Measurements from ENCODE around the gene EPB41L2.

The EPB41L2 gene

GRCh38 chr6:130913120-130913519 lies 149.9 kb downstream of the EPB41L2 start:
- H3K4me1 ChIP-seq (ENCODE audit: control insufficient read depth, insufficient read depth, low read length), result peaks cover 10% of the 10 kb centered on the region
- H3K4me3 ChIP-seq (ENCODE audit: low read length), result no peak overlapping the region
- no peak overlapping the region for H3K4me2 ChIP-seq (ENCODE audit: low read length)
- H3K27me3 ChIP-seq (ENCODE audit: control insufficient read depth, insufficient read depth, low read length), result no peaks in the 10 kb centered on the region
- H3K9me3 ChIP-seq (replicated peaks; ENCODE audit: low read length), result no peaks in the 10 kb centered on the region
- H3K36me3 ChIP-seq (ENCODE audit: insufficient read depth, low read length), result no peaks in the 10 kb centered on the region
- no peak overlapping the region for H3K9ac ChIP-seq (ENCODE audit: low read depth, low read length)

GRCh38 chr6:130912434-130912833 lies 150.6 kb downstream of the EPB41L2 start:
- Histone ChIP-seq H3K4me1 (ENCODE audit: control insufficient read depth, insufficient read depth, low read length) (peaks cover 12% of the 10 kb centered on the region), H3K27me3 (ENCODE audit: control insufficient read depth, insufficient read depth, low read length) (no peaks in the 10 kb centered on the region), H3K4me3 (ENCODE audit: low read length) (no peak overlapping the region), H3K36me3 (ENCODE audit: insufficient read depth, low read length) (no peaks in the 10 kb centered on the region), H3K9me3 (replicated peaks; ENCODE audit: low read length) (no peaks in the 10 kb centered on the region), H3K9ac (ENCODE audit: low read depth, low read length) (no peak overlapping the region), H3K4me2 (ENCODE audit: low read length) (no peak overlapping the region)

GRCh38 chr6:130908958-130909357 lies 154.1 kb downstream of the EPB41L2 start:
- Histone ChIP-seq H3K4me2 (ENCODE audit: low read length) (no peak overlapping the region), H3K36me3 (ENCODE audit: insufficient read depth, low read length) (no peaks in the 10 kb centered on the region), H3K9me3 (replicated peaks; ENCODE audit: low read length) (no peaks in the 10 kb centered on the region), H3K27me3 (ENCODE audit: control insufficient read depth, insufficient read depth, low read length) (no peaks in the 10 kb centered on the region), H3K4me3 (ENCODE audit: low read length) (no peak overlapping the region), H3K9ac (ENCODE audit: low read depth, low read length) (no peak overlapping the region), H3K4me1 (ENCODE audit: control insufficient read depth, insufficient read depth, low read length) (peaks cover 28% of the 10 kb centered on the region)

- H3K27me3 ChIP-seq (ENCODE audit: control insufficient read depth, insufficient read depth, low read length), result no peaks in the 10 kb centered on the region
- no peaks in the 10 kb centered on the region for H3K9me3 ChIP-seq (replicated peaks; ENCODE audit: low read length)
- H3K9ac ChIP-seq (ENCODE audit: low read depth, low read length), result no peak overlapping the region
- no peak overlapping the region for H3K4me2 ChIP-seq (ENCODE audit: low read length)
- H3K4me3 ChIP-seq (ENCODE audit: low read length), result no peak overlapping the region
- H3K4me1 ChIP-seq (ENCODE audit: control insufficient read depth, insufficient read depth, low read length), result peaks cover 27% of the 10 kb centered on the region
- H3K36me3 ChIP-seq (ENCODE audit: insufficient read depth, low read length), result no peaks in the 10 kb centered on the region
Observed at GRCh38 chr6:130908188-130908587, 154.9 kb downstream of the EPB41L2 start.

DNA sequence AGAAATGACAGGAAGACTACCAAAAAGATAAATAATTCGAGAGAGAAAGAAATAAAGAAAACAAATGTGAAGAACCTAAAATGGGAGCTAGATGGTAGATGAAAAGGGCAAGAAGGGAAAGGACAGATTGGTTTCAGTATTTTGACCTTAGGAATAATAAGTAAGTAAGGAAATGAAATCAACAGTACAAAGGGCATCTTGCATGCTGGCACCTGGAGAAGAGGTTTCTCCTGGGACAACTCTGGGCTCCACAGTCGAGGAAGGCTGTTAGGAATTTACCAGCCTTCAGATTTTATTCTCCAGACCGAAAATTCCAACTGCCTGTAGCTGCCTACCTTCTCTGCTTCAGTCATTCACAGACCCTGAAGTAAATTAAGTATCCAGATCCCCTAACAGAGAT lies 155.4 kb downstream of the EPB41L2 start:
- no peaks in the 10 kb centered on the region for H3K27me3 ChIP-seq (ENCODE audit: control insufficient read depth, insufficient read depth, low read length)
- no peak overlapping the region for H3K9ac ChIP-seq (ENCODE audit: low read depth, low read length)
- no peaks in the 10 kb centered on the region for H3K9me3 ChIP-seq (replicated peaks; ENCODE audit: low read length)
- no peak overlapping the region for H3K4me2 ChIP-seq (ENCODE audit: low read length)
- peaks cover 22% of the 10 kb centered on the region for H3K4me1 ChIP-seq (ENCODE audit: control insufficient read depth, insufficient read depth, low read length)
- H3K36me3 ChIP-seq (ENCODE audit: insufficient read depth, low read length), result no peaks in the 10 kb centered on the region
- H3K4me3 ChIP-seq (ENCODE audit: low read length), result no peak overlapping the region

- H3K4me3 ChIP-seq (ENCODE audit: low read length), result no peak overlapping the region
- H3K9me3 ChIP-seq (replicated peaks; ENCODE audit: low read length), result no peaks in the 10 kb centered on the region
- peaks cover 17% of the 10 kb centered on the region for H3K4me1 ChIP-seq (ENCODE audit: control insufficient read depth, insufficient read depth, low read length)
- peak overlapping the region; percentile 1 for H3K9ac ChIP-seq (ENCODE audit: low read depth, low read length)
- H3K27me3 ChIP-seq (ENCODE audit: control insufficient read depth, insufficient read depth, low read length), result no peaks in the 10 kb centered on the region
- peak overlapping the region; percentile 35 for H3K4me2 ChIP-seq (ENCODE audit: low read length)
- H3K36me3 ChIP-seq (ENCODE audit: insufficient read depth, low read length), result no peaks in the 10 kb centered on the region
Observed at GRCh38 chr6:130906736-130907381, 156.2 kb downstream of the EPB41L2 start.

DNA sequence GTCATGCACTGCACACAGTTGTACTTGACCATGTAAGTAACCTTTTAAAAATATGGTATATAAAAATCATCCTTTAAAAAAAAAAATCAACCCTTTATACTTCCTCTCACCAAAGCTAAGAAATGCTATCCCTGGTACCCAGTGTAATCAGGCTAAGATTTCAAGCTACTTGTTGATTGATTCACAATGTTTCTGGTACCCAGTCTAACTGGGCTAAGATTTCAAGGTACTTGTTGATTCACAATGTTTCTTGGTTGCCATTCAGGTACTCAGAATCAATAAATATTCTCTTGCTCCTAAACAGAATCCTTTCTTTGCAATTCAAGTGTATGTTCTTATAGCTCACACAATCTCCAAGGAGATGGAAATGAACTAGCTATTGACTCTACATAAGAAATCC lies 159.4 kb downstream of the EPB41L2 start:
- peaks cover 11% of the 10 kb centered on the region for H3K36me3 ChIP-seq (ENCODE audit: insufficient read depth, low read length)
- no peaks in the 10 kb centered on the region for H3K27me3 ChIP-seq (ENCODE audit: control insufficient read depth, insufficient read depth, low read length)
- no peak overlapping the region for H3K9ac ChIP-seq (ENCODE audit: low read depth, low read length)
- H3K9me3 ChIP-seq (replicated peaks; ENCODE audit: low read length), result no peaks in the 10 kb centered on the region
- H3K4me2 ChIP-seq (ENCODE audit: low read length), result no peak overlapping the region
- H3K4me1 ChIP-seq (ENCODE audit: control insufficient read depth, insufficient read depth, low read length), result peaks cover 30% of the 10 kb centered on the region
- no peak overlapping the region for H3K4me3 ChIP-seq (ENCODE audit: low read length)

DNA sequence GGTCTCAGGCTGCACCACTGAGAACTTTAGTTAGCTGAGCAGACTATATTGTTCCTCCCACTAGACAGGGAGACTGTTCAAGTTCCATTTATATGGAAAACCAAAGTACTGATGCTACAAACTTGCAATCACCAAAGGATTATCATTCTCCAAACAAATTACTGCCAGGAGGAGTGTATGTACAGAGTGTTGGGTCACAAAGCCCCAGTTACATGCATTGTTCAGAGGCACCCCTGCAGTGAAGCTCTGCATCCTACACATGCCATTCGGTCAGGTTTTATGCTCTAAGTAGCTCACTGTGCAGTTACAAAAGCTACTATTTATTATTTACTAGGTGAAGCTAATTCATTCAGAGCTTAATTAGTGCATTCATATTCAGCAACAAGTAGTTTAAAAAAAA lies 160.0 kb downstream of the EPB41L2 start:
- Histone ChIP-seq H3K27me3 (ENCODE audit: control insufficient read depth, insufficient read depth, low read length) (no peaks in the 10 kb centered on the region), H3K9me3 (replicated peaks; ENCODE audit: low read length) (no peaks in the 10 kb centered on the region), H3K36me3 (ENCODE audit: insufficient read depth, low read length) (peaks cover 11% of the 10 kb centered on the region), H3K9ac (ENCODE audit: low read depth, low read length) (no peak overlapping the region), H3K4me2 (ENCODE audit: low read length) (no peak overlapping the region), H3K4me1 (ENCODE audit: control insufficient read depth, insufficient read depth, low read length) (peaks cover 30% of the 10 kb centered on the region), H3K4me3 (ENCODE audit: low read length) (no peak overlapping the region)

GRCh38 chr6:130900913-130901312 lies 162.1 kb downstream of the EPB41L2 start:
- peaks cover 23% of the 10 kb centered on the region for H3K4me1 ChIP-seq (ENCODE audit: control insufficient read depth, insufficient read depth, low read length)
- peak overlapping the region; percentile 20 for H3K4me3 ChIP-seq (ENCODE audit: low read length)
- H3K9me3 ChIP-seq (replicated peaks; ENCODE audit: low read length), result no peaks in the 10 kb centered on the region
- H3K36me3 ChIP-seq (ENCODE audit: insufficient read depth, low read length), result peaks cover 11% of the 10 kb centered on the region
- H3K4me2 ChIP-seq (ENCODE audit: low read length), result peak overlapping the region; percentile 45
- no peak overlapping the region for H3K9ac ChIP-seq (ENCODE audit: low read depth, low read length)
- no peaks in the 10 kb centered on the region for H3K27me3 ChIP-seq (ENCODE audit: control insufficient read depth, insufficient read depth, low read length)

DNA sequence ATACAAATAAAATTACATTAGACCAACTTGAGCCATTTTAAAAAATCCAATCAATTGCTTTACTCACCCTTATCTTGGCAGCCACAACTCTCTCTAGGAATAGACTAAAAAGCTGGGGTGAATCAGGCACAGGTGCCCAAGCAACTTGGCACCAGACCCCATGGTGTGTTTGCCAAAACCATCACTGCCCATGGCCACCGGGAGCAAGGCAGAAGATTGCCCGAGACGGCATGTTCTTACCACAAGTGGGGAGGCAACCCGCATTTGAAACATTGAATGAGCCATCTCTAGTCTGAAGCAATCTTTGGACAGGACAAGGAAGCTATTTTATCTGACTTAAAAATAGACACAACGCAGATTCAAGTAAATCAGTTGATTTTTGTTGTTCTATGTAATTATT lies 166.8 kb downstream of the EPB41L2 start:
- Histone ChIP-seq H3K9me3 (replicated peaks; ENCODE audit: low read length) (no peaks in the 10 kb centered on the region), H3K4me3 (ENCODE audit: low read length) (no peak overlapping the region), H3K36me3 (ENCODE audit: insufficient read depth, low read length) (peaks cover 31% of the 10 kb centered on the region), H3K27me3 (ENCODE audit: control insufficient read depth, insufficient read depth, low read length) (no peaks in the 10 kb centered on the region), H3K4me2 (ENCODE audit: low read length) (no peak overlapping the region), H3K4me1 (ENCODE audit: control insufficient read depth, insufficient read depth, low read length) (peaks cover 18% of the 10 kb centered on the region), H3K9ac (ENCODE audit: low read depth, low read length) (no peak overlapping the region)

DNA sequence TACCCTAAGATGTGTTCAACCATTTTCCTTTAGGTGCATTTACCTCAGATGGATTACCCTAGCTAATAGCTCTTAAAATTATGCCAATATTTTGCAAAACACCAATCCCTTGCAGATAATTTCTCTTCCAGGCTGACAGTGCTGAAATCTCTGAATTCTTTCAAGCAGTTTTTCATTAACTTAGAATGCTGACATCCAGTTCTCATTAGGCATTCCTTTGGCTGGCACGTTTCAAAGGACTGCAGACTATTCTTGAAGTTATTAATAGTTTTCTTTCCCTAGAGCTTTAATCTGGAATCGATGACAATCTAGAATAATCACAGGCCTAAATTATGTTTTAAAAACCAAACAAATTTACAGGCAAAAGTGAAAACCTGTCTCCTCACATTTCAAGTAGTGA lies 167.5 kb downstream of the EPB41L2 start:
- peaks cover 30% of the 10 kb centered on the region for H3K36me3 ChIP-seq (ENCODE audit: insufficient read depth, low read length)
- peaks cover 16% of the 10 kb centered on the region for H3K4me1 ChIP-seq (ENCODE audit: control insufficient read depth, insufficient read depth, low read length)
- H3K9ac ChIP-seq (ENCODE audit: low read depth, low read length), result no peak overlapping the region
- H3K4me3 ChIP-seq (ENCODE audit: low read length), result no peak overlapping the region
- no peaks in the 10 kb centered on the region for H3K9me3 ChIP-seq (replicated peaks; ENCODE audit: low read length)
- H3K4me2 ChIP-seq (ENCODE audit: low read length), result no peak overlapping the region
- no peaks in the 10 kb centered on the region for H3K27me3 ChIP-seq (ENCODE audit: control insufficient read depth, insufficient read depth, low read length)

- H3K4me1 ChIP-seq (ENCODE audit: control insufficient read depth, insufficient read depth, low read length), result peaks cover 20% of the 10 kb centered on the region
Observed at GRCh38 chr6:130893766-130894165, 169.3 kb downstream of the EPB41L2 start.

More at GRCh38 chr6:130893766-130894165, 169.3 kb downstream of the EPB41L2 start:
- Histone ChIP-seq H3K9me3 (replicated peaks; ENCODE audit: low read length) (no peaks in the 10 kb centered on the region), H3K4me2 (ENCODE audit: low read length) (no peak overlapping the region), H3K4me3 (ENCODE audit: low read length) (no peak overlapping the region), H3K36me3 (ENCODE audit: insufficient read depth, low read length) (peaks cover 20% of the 10 kb centered on the region), H3K9ac (ENCODE audit: low read depth, low read length) (no peak overlapping the region), H3K27me3 (ENCODE audit: control insufficient read depth, insufficient read depth, low read length) (no peaks in the 10 kb centered on the region)

Measured in skeletal muscle satellite cell (primary cell).